H1 (cell line): ENCODE measurements around the gene DHX32. TPM values are rescaled to one million over a fixed set of nuclear protein-coding genes. Genes with fewer than 3 reads are reported as not detected.

Experiments
- CTCF ChIA-PET: fragments of 300-600 bp; sonication (Branson Sonifier 250); formaldehyde crosslinking; loops from one replicate; lab custom pipeline; 2021; ENCODE audit not compliant: partially characterized antibody; lab: Charles Lee
- POLR2A ChIA-PET: fragments of 300-600 bp; sonication (Branson Sonifier 250); formaldehyde crosslinking; loops from one replicate; lab custom pipeline; 2021; ENCODE audit warnings: inconsistent platforms; ENCODE audit not compliant: partially characterized antibody; lab: Charles Lee
- DNase-seq, 2 experiments: peaks; one replicate each; pipeline versions ENCODE4 v3.0.0 to v3.0.0-alpha.2; 2010 to 2022; ENCODE audit warnings: low spot score in 2 of 2, low read depth in 1 of 2, mixed read lengths in 1 of 2
- FAIRE-seq: peaks from 2 replicates; lab custom pipeline; 2011; peaks lifted over from hg19 to GRCh38; lab: Jason Lieb, UNC
- H2AFZ ChIP-seq: 2 replicates; pipeline ENCODE4 v1.8.1; 2012; ENCODE audit warnings: low read length, inconsistent platforms
- H2AK5ac ChIP-seq: 2 replicates; pipeline ENCODE4 v1.6.1; 2013; ENCODE audit warnings: low read depth, low read length
- H2BK120ac ChIP-seq: replicated peaks from 2 replicates; pipeline ENCODE3; 2013; ENCODE audit warnings: low read depth, low read length, inconsistent platforms
- H2BK12ac ChIP-seq: 2 replicates; pipeline ENCODE4 v1.6.1; 2013; ENCODE audit warnings: low read depth, low read length
- H2BK15ac ChIP-seq: 2 replicates; pipeline ENCODE4 v1.6.1; 2013; ENCODE audit warnings: low read length
- H2BK20ac ChIP-seq: 2 replicates; pipeline ENCODE4 v1.6.1; 2013; ENCODE audit warnings: low read length
- H2BK5ac ChIP-seq: 2 replicates; pipeline ENCODE4 v1.6.1; 2013; ENCODE audit warnings: low read depth, low read length
- H3K14ac ChIP-seq: 2 replicates; pipeline ENCODE4 v1.6.1; 2013; ENCODE audit warnings: inconsistent platforms; ENCODE audit not compliant: insufficient read length
- H3K18ac ChIP-seq: 2 replicates; pipeline ENCODE4 v1.6.1; 2013; ENCODE audit warnings: low read length; ENCODE audit errors: extremely low read depth
- H3K23ac ChIP-seq: 2 replicates; pipeline ENCODE4 v1.6.1; 2013; ENCODE audit warnings: inconsistent platforms; ENCODE audit not compliant: insufficient read length
- H3K23me2 ChIP-seq: 2 replicates; pipeline ENCODE4 v1.6.1; 2013; ENCODE audit warnings: low read depth, low read length
- H3K27ac ChIP-seq: 2 replicates; pipeline ENCODE4 v1.6.1; 2011; ENCODE audit warnings: low read depth, low read length, inconsistent platforms
- H3K27me3 ChIP-seq, 4 experiments: replicated peaks in 1 of 4; 1 replicate in 1 of 4; 2 replicates in 3 of 4; pipeline versions ENCODE4 v1.6.1 to v1.8.1; 2011 to 2013; ENCODE audit warnings: low read length in 3 of 4, mild to moderate bottlenecking in 3 of 4, inconsistent platforms in 2 of 4, mixed read lengths in 2 of 4, moderate library complexity in 1 of 4; ENCODE audit not compliant: control insufficient read depth in 3 of 4, insufficient read depth in 3 of 4; ENCODE audit errors: extremely low read depth in 1 of 4
- H3K36me3 ChIP-seq, 4 experiments: 2 replicates each; pipeline versions ENCODE4 v1.6.1 to v1.8.1; 2011 to 2013; ENCODE audit warnings: mild to moderate bottlenecking in 4 of 4, low read length in 3 of 4, moderate library complexity in 2 of 4, control low read depth in 1 of 4, inconsistent platforms in 1 of 4; ENCODE audit not compliant: insufficient read depth in 4 of 4, control insufficient read depth in 2 of 4
- H3K4ac ChIP-seq: replicated peaks from 2 replicates; pipeline ENCODE3; 2013; ENCODE audit warnings: low read length, low read depth, mixed read lengths, inconsistent platforms; ENCODE audit not compliant: insufficient read length
- H3K4me1 ChIP-seq, 4 experiments: replicated peaks in 1 of 4; 1 replicate in 1 of 4; 2 replicates in 3 of 4; pipeline versions ENCODE4 v1.6.1 to v1.8.1; 2011 to 2013; ENCODE audit warnings: low read length in 3 of 4, inconsistent platforms in 2 of 4, mixed read lengths in 1 of 4; ENCODE audit not compliant: insufficient read depth in 4 of 4, control insufficient read depth in 3 of 4
- H3K4me2 ChIP-seq, 2 experiments: 2 replicates each; pipeline versions ENCODE4 v1.6.1 to v1.8.1; 2011 to 2013; ENCODE audit warnings: low read depth in 2 of 2, low read length in 2 of 2, control low read depth in 1 of 2, inconsistent platforms in 1 of 2, mild to moderate bottlenecking in 1 of 2; ENCODE audit not compliant: insufficient read depth in 1 of 2
- H3K4me3 ChIP-seq, 4 experiments: fragments of 200-600, 300-600 bp in 1 of 4; sonication (generic), shearing (Covaris generic), sonication (Bioruptor Twin) in 1 of 4; 2 replicates each; pipeline versions ENCODE4 v1.5.1 to v1.8.1; 2011 to 2016; ENCODE audit warnings: low read length in 4 of 4, low read depth in 3 of 4, control low read depth in 2 of 4, inconsistent platforms in 2 of 4, mild to moderate bottlenecking in 2 of 4, mixed read lengths in 1 of 4, moderate library complexity in 1 of 4; ENCODE audit not compliant: insufficient read depth in 2 of 4; ENCODE audit errors: extremely low read depth in 1 of 4
- H3K56ac ChIP-seq: replicated peaks from 2 replicates; pipeline ENCODE3; 2013; ENCODE audit warnings: low read depth, mild to moderate bottlenecking, mixed read lengths, low read length, inconsistent platforms; ENCODE audit not compliant: insufficient read length
- H3K79me1 ChIP-seq: 2 replicates; pipeline ENCODE4 v1.6.1; 2013; ENCODE audit warnings: low read depth, low read length, control low read depth
- H3K79me2 ChIP-seq, 2 experiments: 2 replicates each; pipeline versions ENCODE4 v1.6.1 to v1.8.1; 2012 to 2013; ENCODE audit warnings: low read length in 2 of 2, mild to moderate bottlenecking in 2 of 2, inconsistent platforms in 1 of 2; ENCODE audit not compliant: insufficient read depth in 2 of 2, control insufficient read depth in 1 of 2
- H3K9ac ChIP-seq, 4 experiments: replicated peaks in 1 of 4; 1 replicate in 1 of 4; 2 replicates in 3 of 4; pipeline versions ENCODE4 v1.6.1 to v1.8.1; 2011 to 2013; ENCODE audit warnings: low read depth in 3 of 4, low read length in 3 of 4, control low read depth in 2 of 4, mild to moderate bottlenecking in 2 of 4, moderate library complexity in 2 of 4, inconsistent platforms in 1 of 4; ENCODE audit errors: extremely low read depth in 1 of 4
- H3K9me3 ChIP-seq, 2 experiments: 2 replicates each; pipeline versions ENCODE4 v1.6.1 to v1.8.1; 2012 to 2013; ENCODE audit warnings: mild to moderate bottlenecking in 2 of 2, moderate library complexity in 2 of 2, control low read depth in 1 of 2, inconsistent platforms in 1 of 2, low read depth in 1 of 2, low read length in 1 of 2, mixed read lengths in 1 of 2; ENCODE audit not compliant: insufficient read depth in 2 of 2
- H4K20me1 ChIP-seq, 2 experiments: replicated peaks in 1 of 2; 2 replicates each; pipeline versions ENCODE3 to v1.8.1; 2011 to 2013; ENCODE audit warnings: inconsistent platforms in 2 of 2, low read length in 2 of 2, mild to moderate bottlenecking in 1 of 2; ENCODE audit not compliant: insufficient read depth in 2 of 2, control insufficient read depth in 1 of 2
- H4K5ac ChIP-seq: 2 replicates; pipeline ENCODE4 v1.6.1; 2013; ENCODE audit warnings: low read length, low read depth, mixed read lengths, inconsistent platforms; ENCODE audit not compliant: insufficient read length
- H4K8ac ChIP-seq: 2 replicates; pipeline ENCODE4 v1.8.0; 2013; ENCODE audit warnings: mild to moderate bottlenecking, moderate library complexity, low read length, inconsistent platforms; ENCODE audit not compliant: insufficient read depth; ENCODE audit errors: extremely low read depth
- H4K91ac ChIP-seq: replicated peaks from 2 replicates; pipeline ENCODE3; 2013; ENCODE audit warnings: low read length, mixed read lengths, inconsistent platforms; ENCODE audit not compliant: insufficient read length
- BACH1 ChIP-seq: IDR thresholded peaks from 2 replicates; pipeline ENCODE4 v1.6.1; 2012; ENCODE audit warnings: low read length, improper control_type of control experiment
- CBX8 ChIP-seq: fragments of 300-800, 300-1000 bp; sonication (generic); IDR thresholded peaks from 2 replicates; pipeline ENCODE4 v1.7.1; 2016; ENCODE audit warnings: low read depth, low read length, borderline replicate concordance
- EZH2 ChIP-seq: fragments of 200-600 bp; sonication (generic); IDR thresholded peaks from 2 replicates; pipeline ENCODE4 v1.7.1; 2012; ENCODE audit warnings: low read depth, mild to moderate bottlenecking, moderate library complexity, low read length, inconsistent platforms; ENCODE audit not compliant: severe bottlenecking
- GTF2F1 ChIP-seq: IDR thresholded peaks from 2 replicates; pipeline ENCODE4 v1.6.1; 2012; ENCODE audit warnings: low read depth, low read length, improper control_type of control experiment, borderline replicate concordance
- KDM5A ChIP-seq: fragments of 200-600 bp; IDR thresholded peaks from 2 replicates; pipeline ENCODE4 v1.7.1; 2012; ENCODE audit warnings: mild to moderate bottlenecking, low read length, inconsistent platforms, mixed read lengths
- NANOG ChIP-seq: IDR thresholded peaks from 2 replicates; pipeline ENCODE4 v1.6.1; 2011; ENCODE audit warnings: low read length, low read depth, mild to moderate bottlenecking, inconsistent platforms; ENCODE audit not compliant: insufficient read depth, poor library complexity, severe bottlenecking
- NRF1 ChIP-seq: IDR thresholded peaks from 2 replicates; pipeline ENCODE4 v1.6.1; 2011; ENCODE audit warnings: mild to moderate bottlenecking, low read depth, low read length, improper control_type of control experiment
- RFX5 ChIP-seq: IDR thresholded peaks from 2 replicates; pipeline ENCODE4 v1.6.1; 2011; ENCODE audit warnings: low read depth, low read length, improper control_type of control experiment, borderline replicate concordance
- TCF12 ChIP-seq: IDR thresholded peaks from 2 replicates; pipeline ENCODE4 v1.6.1; 2011; ENCODE audit warnings: low read depth, mild to moderate bottlenecking, low read length
- TEAD4 ChIP-seq: IDR thresholded peaks from 2 replicates; pipeline ENCODE4 v1.6.1; 2012; ENCODE audit warnings: low read depth, low read length, inconsistent platforms, mixed read lengths
- WGBS, 2 experiments: shearing (Covaris generic) in 1 of 2; methylation state at CpG; one replicate each; pipeline versions ENCODE4 v1.1.6 to v1.1.7; 2013 to 2015; ENCODE audit warnings: low lambda C conversion rate in 2 of 2, mixed read lengths in 2 of 2, inconsistent platforms in 1 of 2, low coverage in 1 of 2, missing lambda C conversion rate in 1 of 2; ENCODE audit not compliant: insufficient replicate concordance in 2 of 2, insufficient coverage in 1 of 2, insufficient read length in 1 of 2; ENCODE audit errors: extremely low coverage in 1 of 2, missing lambda C conversion rate in 1 of 2; 5-methylcytosine and 5-hydroxymethylcytosine counted together
- polyA plus RNA-seq, 7 experiments: library from polyadenylated mRNA; depleted of rRNA in 3 of 7; stranded (reverse) in 5 of 7; unstranded in 2 of 7; fragments of >200 nt in 5 of 7; fragments of 200-250 nt in 2 of 7; gene quantifications; 1 replicate in 5 of 7; 2 replicates in 1 of 7; 4 replicates in 1 of 7; pipeline versions ENCODE4 v1.2.1 to v1.2.3, GENCODE V29; 2011 to 2013; ENCODE audit warnings: missing spikeins in 2 of 7, mixed read lengths in 2 of 7
- total RNA-seq: library from RNA; stranded (reverse); fragmentation: NEBNext Ultra II Directional; extraction: Animal tissue kit (Norgen Biotek cat#: 25700); gene quantifications from 2 replicates; pipeline ENCODE4 v1.2.1, GENCODE V29; 2021
- TF ChIP-seq, protein P1 (sequence below): IDR thresholded peaks from 2 replicates; pipeline ENCODE4 v1.6.1; 2011; ENCODE audit warnings: low read depth, mild to moderate bottlenecking, low read length; ENCODE audit not compliant: insufficient read depth
- TF ChIP-seq, protein P2 (sequence below): IDR thresholded peaks from 2 replicates; pipeline ENCODE4 v1.6.1; 2011; ENCODE audit warnings: low read length, improper control_type of control experiment

DHX32 gene
- total and polyA plus RNA-seq, 2 of the 8 experiments (the other 6 are each of a cell fraction or from before 2014, with no cell fraction given): 12.4 to 15.8 TPM

DNA sequence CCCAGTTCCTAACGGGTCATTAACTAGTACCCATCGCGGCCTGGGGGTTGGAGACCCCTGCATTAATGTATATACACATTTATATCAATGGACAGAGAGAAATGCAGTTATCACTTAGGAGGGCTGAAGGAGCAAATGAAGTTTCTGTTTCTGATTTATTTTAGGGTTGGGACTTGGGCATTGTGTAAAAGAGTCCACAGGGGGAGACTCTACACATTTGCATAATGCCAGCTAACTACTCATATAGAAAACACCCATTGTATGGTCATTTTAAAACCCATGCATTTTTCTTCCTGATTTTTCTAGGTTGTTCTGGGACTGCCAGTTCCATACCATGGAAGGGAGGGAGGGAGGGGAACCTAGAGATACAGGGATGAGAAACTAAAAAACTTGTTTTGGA lies 34.2 kb downstream of the DHX32 start:
- Histone ChIP-seq H3K4me3 (no peak overlapping the region), H3K79me2 (no peaks in the 10 kb centered on the region), H3K56ac (no peak overlapping the region)
- TF ChIP-seq KDM5A: no peak
- no peak for TF ChIP-seq NRF1
- no peak for TF ChIP-seq TEAD4
- TF ChIP-seq CBX8: no peak
- no peak for TF ChIP-seq EZH2
- no peak for TF ChIP-seq TCF12
- TF ChIP-seq, protein P1, sequence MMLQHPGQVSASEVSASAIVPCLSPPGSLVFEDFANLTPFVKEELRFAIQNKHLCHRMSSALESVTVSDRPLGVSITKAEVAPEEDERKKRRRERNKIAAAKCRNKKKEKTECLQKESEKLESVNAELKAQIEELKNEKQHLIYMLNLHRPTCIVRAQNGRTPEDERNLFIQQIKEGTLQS: no peak
- TF ChIP-seq BACH1: no peak
- TF ChIP-seq RFX5: no peak
- TF ChIP-seq, protein P2, sequence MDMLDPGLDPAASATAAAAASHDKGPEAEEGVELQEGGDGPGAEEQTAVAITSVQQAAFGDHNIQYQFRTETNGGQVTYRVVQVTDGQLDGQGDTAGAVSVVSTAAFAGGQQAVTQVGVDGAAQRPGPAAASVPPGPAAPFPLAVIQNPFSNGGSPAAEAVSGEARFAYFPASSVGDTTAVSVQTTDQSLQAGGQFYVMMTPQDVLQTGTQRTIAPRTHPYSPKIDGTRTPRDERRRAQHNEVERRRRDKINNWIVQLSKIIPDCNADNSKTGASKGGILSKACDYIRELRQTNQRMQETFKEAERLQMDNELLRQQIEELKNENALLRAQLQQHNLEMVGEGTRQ: no peak
- TF ChIP-seq NANOG: no peak
- TF ChIP-seq GTF2F1: no peak

More for the DNA sequence above, 34.2 kb downstream of the DHX32 start:
- Histone ChIP-seq H2BK15ac (no peak overlapping the region), H3K4ac (no peak overlapping the region), H3K27me3 (no peaks in the 10 kb centered on the region), H3K9me3 (no peaks in the 10 kb centered on the region), H2BK20ac (no peak overlapping the region), H3K9ac (no peak overlapping the region), H3K4me1 (no peaks in the 10 kb centered on the region), H4K91ac (no peak overlapping the region), H2AFZ (no peak overlapping the region), H2BK120ac (no peak overlapping the region), H4K8ac (no peak overlapping the region), H3K14ac (no peak overlapping the region), H3K36me3 (peaks cover 0 to 11% (median 6%) of the 10 kb centered on the region in 4 experiments; a peak in 5 of 8 replicates), H2AK5ac (no peak overlapping the region), H3K23ac (no peak overlapping the region), H3K23me2 (no peaks in the 10 kb centered on the region), H4K20me1 (peaks cover 0 to 1% of the 10 kb centered on the region in 2 experiments), H3K79me1 (no peaks in the 10 kb centered on the region), H2BK5ac (no peak overlapping the region), H3K18ac (no peak overlapping the region), H4K5ac (no peak overlapping the region), H2BK12ac (no peak overlapping the region), H3K27ac (no peak overlapping the region), H3K4me2 (no peak overlapping the region)
- no peak for FAIRE-seq
- ChIA-PET POLR2A (interaction anchor here (2.1 kb wide), 1 partner anchor 10 kb away, joined by 5 read pairs; no protein-coding TSS in a partner anchor), CTCF (no interaction called here)
- DNase-seq: no peak
- 100% methylated on average over 3 of the region's 3 CpGs; no CpG with 5 or more reads in 1 of the 2 experiments for WGBS, 2 experiments
